ENCODE data around the gene EYA4. TPM values are rescaled to one million over a fixed set of nuclear protein-coding genes. Genes with fewer than 3 reads are reported as not detected.

EYA4 gene
- total RNA-seq, 1 donor from 2014 or later, result 0.17 TPM

- no peak for DNase-seq (ENCODE audit: low spot score)
Observed at GRCh38 chr6:133242637-133243585, 1.8 kb downstream of the EYA4 start.

DNA sequence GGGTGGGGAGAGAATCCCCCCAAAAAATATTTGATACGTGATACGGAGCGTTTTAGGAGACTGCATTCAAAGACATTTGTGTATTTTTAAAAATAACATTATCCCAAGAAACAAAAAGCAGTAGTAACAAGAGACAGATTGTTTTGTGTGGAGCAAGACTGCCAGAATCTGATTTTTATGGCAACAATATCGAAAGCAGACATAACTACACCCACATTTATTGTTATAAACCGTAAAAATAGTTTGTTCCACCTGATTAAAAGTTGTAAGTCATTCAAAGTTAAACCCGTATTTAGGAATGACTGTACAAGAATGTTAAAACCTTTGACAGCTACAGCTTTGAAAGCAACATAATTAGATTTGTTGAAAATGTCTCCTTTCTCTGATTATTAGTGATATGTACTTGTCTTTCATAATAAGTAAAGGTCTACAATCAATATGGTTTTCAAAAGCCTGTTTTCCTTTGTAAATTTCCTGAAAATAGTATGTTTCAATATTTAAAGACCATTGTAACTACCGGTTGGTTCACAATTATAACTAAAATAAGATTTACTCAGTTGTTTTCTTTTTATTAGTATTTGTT, 2.7 kb downstream of the EYA4 start:
- no peak for DNase-seq (ENCODE audit: low spot score)

GRCh38 chr6:133244519-133244918, 3.4 kb downstream of the EYA4 start:
- no peak for DNase-seq (ENCODE audit: low spot score)

DNA sequence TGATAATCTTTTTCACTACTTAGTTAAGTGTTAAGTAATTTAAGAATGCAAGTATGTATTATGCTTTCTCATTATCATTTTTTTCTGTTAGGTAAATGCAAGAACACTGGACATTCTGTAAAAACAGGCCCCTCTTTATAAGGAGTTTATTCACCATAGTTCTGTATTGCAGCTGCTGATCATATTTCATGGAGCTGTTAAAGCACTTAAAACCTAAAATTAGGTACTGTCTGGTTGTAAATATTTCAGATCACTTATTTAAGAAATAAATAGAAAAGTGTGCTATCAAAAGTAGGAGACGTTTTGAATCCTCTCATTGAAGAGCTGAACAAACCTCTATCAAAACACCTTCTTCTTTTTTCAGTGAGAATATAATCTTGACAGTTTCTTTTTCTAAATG, 3.9 kb downstream of the EYA4 start:
- DNase-seq (ENCODE audit: low spot score), result no peak

GRCh38 chr6:133245422-133245903, 4.3 kb downstream of the EYA4 start:
- DNase-seq (ENCODE audit: low spot score), result no peak

GRCh38 chr6:133247581-133247980, 6.4 kb downstream of the EYA4 start:
- DNase-seq (ENCODE audit: low spot score), result no peak

- no peak for DNase-seq (ENCODE audit: low spot score)
Observed at GRCh38 chr6:133248241-133249001, 7.3 kb downstream of the EYA4 start.

- DNase-seq (ENCODE audit: low spot score), result no peak
Observed at GRCh38 chr6:133251688-133252087, 10.5 kb downstream of the EYA4 start.

DNA sequence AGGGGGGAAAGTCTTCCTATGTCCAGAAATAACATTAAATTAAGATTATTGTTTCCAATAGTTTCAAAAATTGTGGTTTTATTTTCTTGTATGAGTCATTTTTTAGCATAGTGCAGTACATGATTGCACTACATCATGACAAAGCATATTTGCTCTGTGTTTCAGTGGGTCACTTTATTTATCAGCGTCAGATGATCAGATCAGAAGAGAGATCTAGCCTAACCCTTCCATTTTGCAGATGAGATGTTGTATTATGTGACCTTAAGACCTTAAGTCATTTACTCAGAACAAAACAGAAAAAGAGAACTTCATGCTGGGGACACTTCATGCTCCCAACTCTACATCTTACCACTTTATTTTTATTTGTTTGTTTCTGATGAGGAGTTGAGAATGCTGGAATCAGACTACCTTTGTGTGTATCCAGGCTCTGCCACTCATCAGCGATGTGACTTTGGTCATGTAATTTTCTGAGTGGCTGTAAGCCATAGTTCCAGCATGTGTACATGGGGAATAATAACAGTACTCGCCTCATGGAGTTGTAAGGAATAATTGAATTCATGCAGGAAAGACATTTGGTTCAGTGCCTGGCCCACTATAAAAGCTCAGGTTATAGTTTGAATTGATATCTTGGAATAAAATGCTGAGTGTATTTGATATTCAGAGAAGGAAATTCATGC, 13.5 kb downstream of the EYA4 start:
- no peak for DNase-seq (ENCODE audit: low spot score)

DNA sequence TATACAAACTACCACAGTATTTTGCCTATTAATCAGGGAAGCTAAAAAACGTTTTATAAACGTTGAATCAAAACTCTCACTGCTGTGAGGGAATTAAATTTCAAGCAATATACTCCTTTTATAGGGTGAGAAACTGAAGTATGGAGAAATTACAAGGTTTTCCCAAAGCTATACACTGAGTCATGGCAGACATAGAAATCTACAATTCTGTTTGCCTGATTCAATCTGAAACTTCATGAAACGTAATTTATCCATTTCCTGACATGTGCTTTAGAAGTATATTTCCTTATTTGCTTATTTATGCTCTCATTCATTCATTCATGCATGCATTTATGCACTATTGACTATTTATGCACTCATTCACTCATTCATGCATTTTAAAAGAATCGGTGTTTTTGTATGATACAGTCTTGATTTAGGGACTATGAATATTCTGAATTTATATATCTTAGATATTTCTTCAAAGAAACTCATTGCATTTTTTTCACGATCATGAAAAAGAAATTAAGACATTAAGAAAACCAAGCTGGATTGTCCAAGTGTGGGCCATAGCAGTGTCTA, 16.5 kb downstream of the EYA4 start:
- DNase-seq (ENCODE audit: low spot score), result no peak

- no peak for DNase-seq (ENCODE audit: low spot score)
Observed at GRCh38 chr6:133259561-133259960, 18.4 kb downstream of the EYA4 start.

GRCh38 chr6:133262804-133263203, 21.6 kb downstream of the EYA4 start:
- DNase-seq (ENCODE audit: low spot score), result no peak

GRCh38 chr6:133265066-133265465, 23.9 kb downstream of the EYA4 start:
- DNase-seq (ENCODE audit: low spot score), result no peak

DNA sequence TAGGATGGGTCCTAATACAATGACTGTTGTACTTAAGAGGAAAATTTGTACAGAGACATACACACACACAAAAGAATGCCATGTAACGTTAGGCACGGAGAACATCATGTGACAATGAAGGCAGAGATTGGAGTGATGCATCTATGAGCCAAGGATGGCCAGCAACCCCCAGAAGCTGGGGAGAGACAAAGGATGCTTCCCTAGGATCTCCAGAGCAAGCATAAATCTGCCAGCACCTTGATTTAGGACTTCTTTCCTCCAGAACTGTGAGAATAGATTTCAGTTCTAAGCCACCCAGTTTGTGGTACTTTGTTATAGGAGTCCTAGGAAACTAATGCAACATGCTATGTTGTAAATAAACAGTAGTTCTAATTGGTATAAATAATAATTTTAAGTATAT, 25.0 kb downstream of the EYA4 start:
- no peak for DNase-seq (ENCODE audit: low spot score)

- no peak for DNase-seq (ENCODE audit: low spot score)
Observed at GRCh38 chr6:133268621-133269020, 27.5 kb downstream of the EYA4 start.

GRCh38 chr6:133274813-133275212, 33.7 kb downstream of the EYA4 start:
- DNase-seq (ENCODE audit: low spot score), result no peak

GRCh38 chr6:133275213-133275612, 34.1 kb downstream of the EYA4 start:
- no peak for DNase-seq (ENCODE audit: low spot score)

- no peak for DNase-seq (ENCODE audit: low spot score)
Observed at GRCh38 chr6:133277228-133277899, 36.2 kb downstream of the EYA4 start.

GRCh38 chr6:133277900-133278545, 36.9 kb downstream of the EYA4 start:
- DNase-seq (ENCODE audit: low spot score), result no peak

- no peak for DNase-seq (ENCODE audit: low spot score)
Observed at GRCh38 chr6:133286765-133287164, 45.6 kb downstream of the EYA4 start.

All from mucosa of gallbladder (tissue), 1 donor.